ENCODE results near the gene CDK2. TPM values are rescaled to one million over a fixed set of nuclear protein-coding genes. Genes with fewer than 3 reads are reported as not detected.

Gene CDK2
- total RNA-seq, 1 experiment from 2014 or later = 23.8 TPM

- no TSS peak for BruUV-seq (replicated peaks)
- H3K27me3 Mint-ChIP-seq (ENCODE audit: insufficient read depth, unreplicated experiment) = no peaks in the 10 kb centered on the region
- CTCF ChIA-PET = interaction anchor here (0.5 to 2.8 kb wide), 7 partner anchors 8 to 419 kb away, joined by 3 to 16 read pairs (median 4); no protein-coding TSS in a partner anchor
Measured at GRCh38 chr12:55991110-55991509, 24.5 kb downstream of the CDK2 start.

GRCh38 chr12:55993230-55993853 is 26.7 kb downstream of the CDK2 start:
- Mint-ChIP-seq H3K9me3 (ENCODE audit: unreplicated experiment) (no peaks in the 10 kb centered on the region), H3K36me3 (ENCODE audit: insufficient read depth, unreplicated experiment) (peaks cover 58% of the 10 kb centered on the region), H3K27ac (ENCODE audit: low read depth, unreplicated experiment) (no peak overlapping the region), H3K27me3 (ENCODE audit: insufficient read depth, unreplicated experiment) (no peaks in the 10 kb centered on the region), H3K4me1 (ENCODE audit: insufficient read depth, unreplicated experiment) (peaks cover 12% of the 10 kb centered on the region), H3K4me3 (ENCODE audit: unreplicated experiment) (no peak overlapping the region)
- POLR2A ChIA-PET = interaction anchor here (4.2 kb wide), 1 partner anchor 19 kb away, joined by 22 read pairs; the partner anchor contains the start of gene RAB5B
- no peak for DNase-seq (ENCODE audit: unreplicated experiment)
- intact Hi-C loops (cut with micrococcal nuclease) = no loop called here
- TSS peak; percentile 14 for BruUV-seq (replicated peaks)
- no peak for TF ChIP-seq CTCF (IDR thresholded peaks at IDR 0.05; ENCODE audit: unreplicated experiment)
- CTCF ChIA-PET = interaction anchor here (0.7 to 5.0 kb wide), 2 partner anchors 9 to 151 kb away, joined by 3 to 80 read pairs; partner anchors contain the start of gene MMP19

More at GRCh38 chr12:55991110-55991509, 24.5 kb downstream of the CDK2 start:
- H3K9me3 Mint-ChIP-seq (ENCODE audit: unreplicated experiment) = no peaks in the 10 kb centered on the region
- DNase-seq (ENCODE audit: unreplicated experiment) = no peak
- H3K36me3 Mint-ChIP-seq (ENCODE audit: insufficient read depth, unreplicated experiment) = peaks cover 80% of the 10 kb centered on the region
- no peak for TF ChIP-seq CTCF (IDR thresholded peaks at IDR 0.05; ENCODE audit: unreplicated experiment)
- peaks cover 4% of the 10 kb centered on the region for H3K4me1 Mint-ChIP-seq (ENCODE audit: insufficient read depth, unreplicated experiment)
- H3K4me3 Mint-ChIP-seq (ENCODE audit: unreplicated experiment) = no peak overlapping the region
- H3K27ac Mint-ChIP-seq (ENCODE audit: low read depth, unreplicated experiment) = no peak overlapping the region
- POLR2A ChIA-PET = interaction anchor here (0.7 to 4.2 kb wide), 3 partner anchors 17 to 395 kb away, joined by 4 to 22 read pairs (median 5); partner anchors contain the start of gene RAB5B
- intact Hi-C loops (cut with micrococcal nuclease) = no loop called here

- POLR2A ChIA-PET = interaction anchor here (0.6 to 5.0 kb wide), 14 partner anchors 10 to 257 kb away, joined by 3 to 71 read pairs (median 14); partner anchors contain the start of genes ESYT1, PA2G4 and RAB5B
- peaks cover 38% of the 10 kb centered on the region for H3K36me3 Mint-ChIP-seq (ENCODE audit: insufficient read depth, unreplicated experiment)
- H3K27me3 Mint-ChIP-seq (ENCODE audit: insufficient read depth, unreplicated experiment) = no peaks in the 10 kb centered on the region
- CTCF ChIA-PET = interaction anchor here (0.6 to 5.0 kb wide), 33 partner anchors 10 to 261 kb away, joined by 3 to 80 read pairs (median 4); partner anchors contain the start of genes ESYT1, ORMDL2, RAB5B and SARNP
- no peak for DNase-seq (ENCODE audit: unreplicated experiment)
- BruUV-seq (replicated peaks) = no TSS peak
- intact Hi-C loops (cut with micrococcal nuclease) = no loop called here
- H3K4me1 Mint-ChIP-seq (ENCODE audit: insufficient read depth, unreplicated experiment) = peaks cover 12% of the 10 kb centered on the region
- H3K4me3 Mint-ChIP-seq (ENCODE audit: unreplicated experiment) = no peak overlapping the region
- H3K9me3 Mint-ChIP-seq (ENCODE audit: unreplicated experiment) = no peaks in the 10 kb centered on the region
- no peak for TF ChIP-seq CTCF (IDR thresholded peaks at IDR 0.05; ENCODE audit: unreplicated experiment)
- H3K27ac Mint-ChIP-seq (ENCODE audit: low read depth, unreplicated experiment) = no peak overlapping the region
Measured at GRCh38 chr12:55995366-55995765, 28.7 kb downstream of the CDK2 start.

GRCh38 chr12:55996201-55996714 is 29.6 kb downstream of the CDK2 start:
- peaks cover 12% of the 10 kb centered on the region for H3K4me1 Mint-ChIP-seq (ENCODE audit: insufficient read depth, unreplicated experiment)
- H3K36me3 Mint-ChIP-seq (ENCODE audit: insufficient read depth, unreplicated experiment) = peaks cover 29% of the 10 kb centered on the region
- ChIA-PET CTCF (interaction anchor here (0.6 to 5.0 kb wide), 32 partner anchors 9 to 267 kb away, joined by 3 to 80 read pairs (median 5); partner anchors contain the start of genes ORMDL2, RAB5B and SARNP), POLR2A (interaction anchor here (0.5 to 5.0 kb wide), 27 partner anchors 8 to 327 kb away, joined by 3 to 71 read pairs (median 5); partner anchors contain the start of genes CD63, ESYT1, ORMDL2 and PA2G4)
- peak; percentile 74 for TF ChIP-seq CTCF (IDR thresholded peaks at IDR 0.05; ENCODE audit: unreplicated experiment)
- intact Hi-C loops (cut with micrococcal nuclease) = loop anchor here (1.0 to 2.0 kb wide), 4 partner anchors 33 to 121 kb away; partner anchors contain the start of genes RPL41 and RPS26
- H3K9me3 Mint-ChIP-seq (ENCODE audit: unreplicated experiment) = no peaks in the 10 kb centered on the region
- peak overlapping the region; percentile 92 for H3K4me3 Mint-ChIP-seq (ENCODE audit: unreplicated experiment)
- no peaks in the 10 kb centered on the region for H3K27me3 Mint-ChIP-seq (ENCODE audit: insufficient read depth, unreplicated experiment)
- BruUV-seq (replicated peaks) = no TSS peak
- H3K27ac Mint-ChIP-seq (ENCODE audit: low read depth, unreplicated experiment) = peak overlapping the region; percentile 28
- peak; percentile 81 for DNase-seq (ENCODE audit: unreplicated experiment)
